Central memory CD4-positive, alpha-beta T cell (primary cell): ENCODE data around the gene LPCAT2.

Source experiments
- DNase-seq: peaks from one replicate; pipeline ENCODE4 v3.0.0; 2022

The LPCAT2 gene

GRCh38 chr16:55480228-55480655, 28.6 kb upstream of the LPCAT2 start:
- no peak for DNase-seq

GRCh38 chr16:55481023-55481422, 27.8 kb upstream of the LPCAT2 start:
- DNase-seq, result no peak

DNA sequence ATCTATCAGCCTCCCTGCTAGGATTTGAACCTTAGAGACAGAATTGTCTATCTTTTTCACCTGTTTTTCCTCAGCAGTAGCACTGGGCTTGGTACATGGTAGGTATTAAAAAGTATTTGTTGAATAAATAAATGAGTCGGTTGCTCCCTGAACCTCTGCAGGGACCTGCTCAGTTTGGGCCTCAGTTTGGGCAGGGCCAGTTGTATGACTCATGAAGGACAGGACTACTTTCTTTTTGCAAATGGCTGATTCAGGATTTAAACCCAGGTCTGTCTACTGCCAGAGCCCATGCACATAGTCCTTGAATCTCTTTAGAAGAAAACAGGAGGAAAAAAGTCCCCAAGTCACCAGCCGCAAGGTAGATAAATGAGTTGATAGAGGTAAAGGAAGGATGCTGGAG, 26.8 kb upstream of the LPCAT2 start:
- no peak for DNase-seq

DNA sequence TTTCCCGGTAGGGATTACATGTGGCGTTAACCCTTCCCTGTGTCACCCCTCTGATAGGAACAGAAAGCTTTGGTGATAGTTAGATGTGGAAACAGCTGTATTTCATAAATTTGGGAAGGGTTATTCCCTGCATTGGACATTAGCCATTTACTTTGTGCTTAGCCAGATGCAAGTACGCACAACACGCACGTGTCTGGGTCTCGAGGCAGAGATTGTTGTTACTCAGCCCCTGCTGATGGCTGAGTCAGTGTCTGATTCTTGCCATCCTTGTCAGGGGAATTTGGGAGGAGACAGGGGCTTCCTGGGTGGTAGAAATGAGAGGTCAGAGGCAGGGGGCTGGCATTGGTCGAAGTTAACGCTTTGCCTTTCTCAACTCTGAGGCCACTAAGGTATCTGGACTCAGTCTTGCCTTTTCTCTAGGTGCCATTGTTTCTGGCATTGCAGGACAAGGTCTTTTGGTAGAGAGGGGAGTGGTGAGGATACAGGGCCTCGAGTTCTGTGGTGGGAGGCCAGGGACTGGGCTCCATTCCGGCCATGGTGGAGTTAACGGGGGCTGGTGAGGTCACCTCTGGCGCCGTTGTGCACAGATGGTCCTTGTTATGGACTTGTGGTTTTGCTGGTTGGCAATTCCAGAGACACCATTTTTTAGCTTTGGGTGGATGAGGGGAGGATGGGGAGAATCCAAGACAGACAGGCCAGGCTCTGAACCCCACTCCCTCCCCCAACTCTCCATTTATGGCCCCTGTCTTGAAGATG, 21.6 kb upstream of the LPCAT2 start:
- DNase-seq, result no peak

- DNase-seq, result no peak
These were observed 20.6 kb upstream of the LPCAT2 start for GRCh38 chr16:55488306-55488705.

- DNase-seq, result no peak
These were observed 19.5 kb upstream of the LPCAT2 start for GRCh38 chr16:55489119-55489955.

GRCh38 chr16:55489956-55490265, 19.0 kb upstream of the LPCAT2 start:
- DNase-seq, result no peak

- no peak for DNase-seq
These were observed 18.6 kb upstream of the LPCAT2 start for GRCh38 chr16:55490301-55490700.

DNA sequence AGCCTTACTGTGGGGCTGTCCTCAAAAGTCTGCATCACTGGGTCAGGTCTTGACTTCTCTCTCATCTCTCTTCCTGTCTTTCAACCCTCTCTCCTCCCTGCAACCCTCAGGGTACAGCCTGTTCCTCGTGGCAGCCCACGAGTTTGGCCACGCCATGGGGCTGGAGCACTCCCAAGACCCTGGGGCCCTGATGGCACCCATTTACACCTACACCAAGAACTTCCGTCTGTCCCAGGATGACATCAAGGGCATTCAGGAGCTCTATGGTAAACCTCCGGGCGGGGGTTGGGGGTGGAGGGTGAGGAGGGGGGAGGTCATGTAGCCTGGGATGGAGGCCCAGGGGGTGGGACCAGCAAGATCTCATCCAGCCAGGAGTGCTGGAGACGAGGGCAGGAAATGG, 17.2 kb upstream of the LPCAT2 start:
- DNase-seq, result no peak

- no peak for DNase-seq
These were observed 16.0 kb upstream of the LPCAT2 start for GRCh38 chr16:55492756-55493380.

DNA sequence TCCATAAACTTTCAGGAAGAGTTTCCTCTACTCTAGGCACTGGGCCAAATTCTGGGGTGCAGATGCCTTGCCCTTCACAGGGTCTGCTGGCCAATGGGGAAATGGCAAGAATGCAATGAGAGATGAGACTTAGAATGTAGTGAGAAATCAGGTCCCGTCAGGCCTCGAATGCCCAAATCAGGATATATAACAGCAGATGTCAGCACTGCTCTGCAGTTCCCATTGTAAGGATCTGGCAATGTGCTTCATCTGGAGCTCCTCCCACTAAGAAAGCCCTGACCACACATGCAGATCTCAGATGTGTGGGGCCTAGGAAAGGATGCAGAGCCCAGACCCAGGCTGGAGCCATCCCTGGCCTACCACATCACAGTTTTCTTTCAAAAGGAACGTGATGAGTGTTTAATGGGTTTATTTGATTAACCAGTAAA, 13.9 kb upstream of the LPCAT2 start:
- no peak for DNase-seq

DNA sequence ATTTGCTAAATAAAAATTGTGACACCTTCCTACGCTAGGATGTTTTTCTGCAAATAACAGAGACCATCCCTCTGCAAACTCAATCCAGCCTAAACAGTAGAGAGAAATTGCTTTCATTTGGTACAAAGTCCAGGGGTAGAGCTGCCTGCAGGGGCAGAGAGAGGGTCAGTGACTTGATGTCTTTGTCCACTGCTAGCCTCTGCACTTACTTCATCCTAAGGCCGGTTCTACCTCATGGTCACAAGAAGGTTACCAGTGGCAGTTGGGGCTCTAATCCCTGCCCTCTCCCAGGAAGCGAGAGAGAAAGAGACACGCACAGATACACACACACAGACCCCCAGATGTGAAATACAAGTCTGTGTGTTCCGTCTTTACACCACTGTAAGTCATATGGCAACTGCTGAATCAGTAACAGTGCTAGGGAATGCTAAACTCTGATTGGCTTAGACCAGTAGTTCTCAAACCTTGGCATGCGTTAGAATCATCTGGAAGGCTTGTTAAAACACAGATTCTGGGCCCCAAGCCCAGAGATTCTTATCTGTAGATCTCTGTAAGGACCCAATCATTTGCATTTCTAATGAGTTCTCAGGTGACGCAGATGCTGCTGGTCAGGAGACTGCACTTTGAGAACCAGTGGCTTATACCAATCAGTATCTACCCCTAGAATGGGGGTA, 13.1 kb upstream of the LPCAT2 start:
- no peak for DNase-seq

GRCh38 chr16:55496509-55497145, 12.2 kb upstream of the LPCAT2 start:
- DNase-seq, result no peak

DNA sequence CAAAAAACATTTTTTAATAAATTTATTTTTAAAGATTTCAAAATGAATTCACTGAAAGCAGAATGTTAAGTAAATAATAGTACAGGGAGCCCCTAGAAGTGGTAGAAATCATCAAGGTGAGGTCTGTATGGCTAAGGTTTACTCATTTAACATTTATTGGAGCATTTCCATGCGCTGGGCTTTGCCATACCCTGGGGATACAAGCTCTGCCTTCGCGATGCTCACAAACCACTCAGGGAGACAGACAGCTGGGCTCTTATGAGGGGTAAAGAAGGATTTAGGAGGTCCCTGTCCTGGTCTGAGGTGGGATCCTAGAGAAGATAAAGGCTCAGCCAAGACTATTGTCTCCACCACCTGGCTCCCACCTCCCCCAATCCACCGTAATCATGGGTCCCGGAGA, 11.3 kb upstream of the LPCAT2 start:
- no peak for DNase-seq

DNA sequence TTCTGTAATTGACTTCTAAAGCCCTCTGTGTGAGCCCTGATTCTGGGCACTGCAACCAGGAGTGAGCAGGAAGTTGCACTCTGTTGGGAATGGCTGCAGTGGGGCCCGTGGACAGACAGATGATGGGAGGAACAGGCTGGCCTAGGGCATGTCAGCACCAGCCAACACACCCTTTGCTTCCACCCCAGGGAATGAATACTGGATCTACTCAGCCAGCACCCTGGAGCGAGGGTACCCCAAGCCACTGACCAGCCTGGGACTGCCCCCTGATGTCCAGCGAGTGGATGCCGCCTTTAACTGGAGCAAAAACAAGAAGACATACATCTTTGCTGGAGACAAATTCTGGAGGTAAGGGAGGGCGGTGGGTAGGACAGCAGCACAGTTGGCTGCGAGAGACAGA, 10.8 kb upstream of the LPCAT2 start:
- no peak for DNase-seq

- DNase-seq, result no peak
These were observed 9.6 kb upstream of the LPCAT2 start for GRCh38 chr16:55499281-55499680.

GRCh38 chr16:55499951-55500529, 8.8 kb upstream of the LPCAT2 start:
- DNase-seq, result no peak

GRCh38 chr16:55500530-55501011, 8.3 kb upstream of the LPCAT2 start:
- DNase-seq, result no peak

DNA sequence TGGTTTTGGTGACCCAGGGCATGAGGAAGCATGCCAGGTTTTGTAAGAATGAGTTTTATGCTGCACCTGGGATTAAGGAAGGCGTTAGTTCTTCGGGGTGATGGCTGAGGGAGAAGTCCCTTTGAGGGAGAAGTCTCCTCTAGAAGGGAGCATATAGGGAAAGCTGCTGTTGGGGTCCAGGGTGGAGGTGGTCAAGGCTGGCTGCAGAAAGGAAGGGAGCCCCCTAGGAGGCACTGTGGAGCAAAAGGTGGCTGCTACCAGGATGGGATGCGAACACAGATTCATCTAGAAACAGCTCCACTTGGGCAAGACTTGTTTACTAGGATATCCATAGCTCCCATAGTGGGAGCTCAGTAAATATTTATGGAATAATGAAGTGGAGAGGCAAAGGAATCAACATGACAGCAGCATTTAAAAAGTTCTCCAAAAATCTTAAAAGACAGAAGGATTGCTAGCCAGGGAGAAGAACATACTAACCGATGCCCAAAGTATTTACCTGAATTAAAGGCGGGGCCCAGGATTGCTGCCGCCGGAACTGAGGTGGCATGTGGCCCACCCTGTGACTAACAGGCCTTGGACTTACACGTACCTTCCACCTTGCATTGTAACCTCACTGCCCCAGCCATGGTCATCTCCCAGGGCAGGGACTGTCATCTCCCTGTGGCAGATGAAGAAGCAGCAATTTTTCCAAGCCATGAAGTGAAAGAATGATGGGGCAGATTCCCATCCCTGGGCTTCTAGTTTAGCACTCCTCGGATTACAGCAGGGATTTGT, 7.1 kb upstream of the LPCAT2 start:
- no peak for DNase-seq

GRCh38 chr16:55502801-55503366, 6.0 kb upstream of the LPCAT2 start:
- DNase-seq, result no peak
